HG03103 (cell line): ENCODE measurements around the gene RALGAPA2.

ENCODE experiments used
- ATAC-seq: cut with Tn5 transposase; IDR thresholded peaks from one replicate; pipeline ENCODE4 v1.9.1; 2021; ENCODE audit warnings: low read depth; ENCODE audit not compliant: unreplicated experiment

Gene RALGAPA2

DNA sequence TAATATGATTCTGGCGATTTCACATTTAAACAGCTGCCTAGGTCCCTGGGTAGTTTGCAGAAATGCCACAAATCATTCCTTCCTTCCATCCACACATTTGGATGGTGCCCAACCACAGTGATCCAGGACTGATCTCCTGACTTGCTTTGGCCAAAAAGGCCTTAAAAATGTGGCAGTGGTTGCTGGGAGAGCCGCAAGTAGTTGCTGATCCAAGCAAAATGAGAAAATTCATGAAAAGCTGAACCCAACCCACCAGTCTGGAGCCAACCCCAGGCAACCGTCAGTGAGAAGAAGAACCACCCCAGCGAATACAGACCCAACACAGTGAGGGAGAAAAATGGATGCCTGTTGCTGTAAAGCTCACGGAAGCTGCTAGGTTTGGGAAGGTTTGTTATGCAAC is 25.1 kb downstream of the RALGAPA2 start:
- no peak for ATAC-seq

GRCh38 chr20:20685635-20686034 is 26.8 kb downstream of the RALGAPA2 start:
- no peak for ATAC-seq

GRCh38 chr20:20683481-20684321 is 28.7 kb downstream of the RALGAPA2 start:
- ATAC-seq = no peak

- no peak for ATAC-seq
Measured at GRCh38 chr20:20683020-20683419, 29.4 kb downstream of the RALGAPA2 start.

GRCh38 chr20:20680991-20681508 is 31.4 kb downstream of the RALGAPA2 start:
- ATAC-seq = no peak

- ATAC-seq = no peak
Measured at GRCh38 chr20:20679316-20679715, 33.1 kb downstream of the RALGAPA2 start.

DNA sequence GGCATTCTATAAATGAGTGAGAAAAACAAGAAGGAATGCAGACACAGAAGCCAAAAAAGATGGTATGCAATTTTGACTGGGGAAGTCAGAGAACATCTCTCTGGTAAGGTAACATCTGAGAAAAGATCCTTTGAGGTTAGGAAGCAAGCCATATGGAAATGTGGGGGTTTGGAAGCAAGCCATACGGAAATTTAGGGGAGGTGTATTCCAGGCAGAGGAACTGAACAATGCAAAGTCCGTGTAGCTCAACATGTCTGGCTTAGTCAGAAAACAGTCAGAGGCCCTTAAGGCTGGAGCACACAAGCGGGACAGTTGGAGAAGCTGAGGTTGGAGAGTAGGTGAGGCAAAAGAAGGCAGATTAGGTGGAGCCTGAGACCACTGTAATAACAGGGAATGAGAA is 35.3 kb downstream of the RALGAPA2 start:
- no peak for ATAC-seq

DNA sequence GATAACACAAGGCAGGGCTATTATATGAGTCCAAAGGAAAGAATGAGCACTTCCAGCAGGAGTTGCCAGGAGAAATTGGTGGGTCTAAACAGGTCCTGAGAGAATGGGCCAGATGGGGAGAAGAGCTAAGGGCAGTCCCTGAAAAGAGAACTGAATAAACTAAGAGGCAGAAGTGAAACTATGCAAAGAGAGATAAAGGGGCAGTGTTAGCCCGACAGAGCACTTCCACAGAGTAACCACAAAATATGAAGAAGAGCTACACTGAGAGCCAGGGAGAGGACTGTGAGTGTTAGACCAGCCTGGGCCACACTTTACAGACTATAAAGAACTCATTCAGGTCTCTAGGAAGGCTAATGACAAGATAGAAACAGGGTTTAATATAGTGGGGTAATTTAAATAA is 43.8 kb downstream of the RALGAPA2 start:
- peak; percentile 99 for ATAC-seq

DNA sequence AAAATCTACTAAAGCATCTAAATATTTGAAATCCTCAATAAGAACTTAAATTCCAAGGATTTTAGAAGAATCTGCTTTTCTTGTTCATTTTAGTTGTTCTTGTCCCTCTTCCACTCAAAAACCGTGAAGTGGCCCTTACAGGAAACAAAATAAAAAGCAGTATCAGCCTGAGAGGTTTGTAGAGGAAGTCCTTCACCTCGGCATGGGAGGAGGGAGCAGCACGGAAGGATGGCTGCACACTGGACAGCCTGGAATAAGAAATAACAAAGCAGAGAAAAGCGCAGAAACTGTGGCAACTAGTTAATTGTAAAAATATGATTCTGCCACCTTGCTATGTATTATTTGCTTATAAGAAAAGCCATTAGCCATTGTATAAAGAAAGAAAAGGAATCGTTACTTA is 46.1 kb downstream of the RALGAPA2 start:
- no peak for ATAC-seq

- ATAC-seq = no peak
Measured at GRCh38 chr20:20665606-20666332, 46.7 kb downstream of the RALGAPA2 start.

DNA sequence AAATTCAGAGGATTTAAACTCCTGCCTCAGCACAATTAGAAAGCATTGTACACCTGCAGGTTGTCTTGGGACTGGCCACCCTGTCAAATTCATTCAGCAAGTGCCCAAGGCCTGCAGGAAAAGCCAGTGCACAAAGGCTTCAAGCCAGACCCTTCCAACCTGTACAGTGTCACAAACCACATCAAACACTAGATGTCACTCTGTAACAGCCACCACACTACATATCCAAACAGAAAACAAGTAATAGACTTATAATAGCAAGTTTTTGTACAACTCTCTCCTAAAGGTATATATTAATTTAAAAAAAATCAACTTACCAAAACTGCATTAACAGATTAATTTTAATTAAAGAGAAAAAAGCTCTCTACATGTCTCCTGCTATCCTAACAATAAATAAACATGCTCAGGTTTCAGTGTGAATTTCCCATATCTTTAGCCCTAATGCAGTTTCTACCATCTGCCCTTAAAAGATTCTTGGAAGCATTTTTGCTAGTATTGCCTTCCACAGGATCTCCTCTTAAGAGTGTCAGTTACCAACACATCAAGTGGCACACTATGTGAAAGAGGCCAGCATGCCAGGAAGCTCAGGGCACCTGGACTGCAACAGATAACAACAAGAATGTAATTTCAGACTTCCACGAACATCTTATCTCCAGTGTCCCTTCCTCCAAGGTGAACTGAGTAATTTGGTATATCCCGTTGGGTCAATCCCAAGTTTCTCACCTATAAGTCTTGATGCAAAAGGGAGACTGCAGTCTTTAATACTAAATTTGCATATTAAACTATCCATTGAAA is 47.5 kb downstream of the RALGAPA2 start:
- no peak for ATAC-seq

DNA sequence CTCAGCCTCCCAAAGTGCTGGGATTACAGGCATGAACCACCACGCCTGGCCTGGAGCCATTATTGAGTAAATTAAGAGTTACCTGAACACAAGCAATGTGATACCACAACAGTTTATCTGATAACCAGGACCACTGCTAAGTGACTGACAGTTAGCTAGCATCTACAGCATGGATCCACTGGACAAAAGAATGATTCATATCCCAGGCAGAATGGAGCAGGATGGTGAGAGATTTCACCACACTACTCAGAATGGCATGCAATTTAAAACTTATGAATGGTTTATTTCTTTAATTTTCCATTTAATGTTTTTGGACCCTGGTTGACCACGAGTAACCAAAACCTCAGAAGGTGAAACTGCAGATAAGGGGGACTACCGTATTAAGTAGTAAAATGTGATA is 48.6 kb downstream of the RALGAPA2 start:
- ATAC-seq = no peak

- no peak for ATAC-seq
Measured at GRCh38 chr20:20658871-20659431, 53.5 kb downstream of the RALGAPA2 start.

- no peak for ATAC-seq
Measured at GRCh38 chr20:20658123-20658522, 54.3 kb downstream of the RALGAPA2 start.

DNA sequence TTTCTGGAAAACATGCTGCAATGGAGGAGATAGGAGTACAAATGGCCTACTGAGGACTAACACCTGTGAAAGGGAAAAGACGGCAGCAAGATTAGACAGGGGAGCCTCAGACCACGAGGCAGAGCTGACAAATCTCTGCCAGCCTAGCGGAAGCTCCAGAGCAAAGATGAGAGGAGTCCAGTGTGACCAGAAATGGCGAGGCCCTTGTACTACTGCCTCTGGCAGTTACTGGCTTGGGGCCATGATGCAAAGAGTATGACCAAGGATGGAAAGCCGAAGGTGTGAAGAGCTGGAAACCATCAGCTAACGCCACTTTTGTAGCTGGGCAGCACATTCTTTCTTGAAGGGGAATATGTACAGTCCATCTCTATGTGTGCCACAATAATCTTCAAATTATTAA is 55.4 kb downstream of the RALGAPA2 start:
- ATAC-seq = no peak

- no peak for ATAC-seq
Measured at GRCh38 chr20:20655883-20656282, 56.6 kb downstream of the RALGAPA2 start.

GRCh38 chr20:20649945-20650344 is 62.5 kb downstream of the RALGAPA2 start:
- no peak for ATAC-seq

DNA sequence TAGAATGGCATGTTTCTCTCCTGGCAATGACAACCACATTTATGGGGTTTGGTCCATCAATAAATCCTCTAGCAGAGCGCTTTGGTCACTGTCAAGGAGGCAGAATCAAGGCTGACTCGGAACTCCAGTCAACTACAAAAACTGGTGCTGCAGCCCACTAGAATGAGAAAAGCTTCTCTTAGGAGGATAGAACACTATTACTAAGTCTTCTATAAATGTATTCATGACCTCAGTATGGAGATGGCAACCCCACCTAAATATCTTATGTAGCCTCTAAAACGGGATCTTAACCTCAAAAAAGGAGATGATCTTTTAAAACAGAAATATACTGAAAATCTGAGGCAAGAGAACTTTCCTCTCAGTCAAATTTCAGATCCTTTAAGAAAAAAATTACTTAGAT is 68.5 kb downstream of the RALGAPA2 start:
- ATAC-seq = no peak

- ATAC-seq = no peak
Measured at GRCh38 chr20:20641783-20642182, 70.7 kb downstream of the RALGAPA2 start.

- no peak for ATAC-seq
Measured at GRCh38 chr20:20638878-20639277, 73.6 kb downstream of the RALGAPA2 start.
